H1 (cell line): ENCODE results near the gene NLRP10. TPM values are rescaled to one million over a fixed set of nuclear protein-coding genes. Genes with fewer than 3 reads are reported as not detected.

Experiments used
- ASH2L ChIP-seq: fragments of 200-600, 300-600 bp; sonication (generic); IDR thresholded peaks from one replicate; pipeline ENCODE4 v1.7.1; 2017; ENCODE audit warnings: low read length
- BCL11A ChIP-seq, 2 experiments: IDR thresholded peaks; one replicate each; pipeline ENCODE4 v1.6.1; 2011; ENCODE audit warnings: low read depth in 2 of 2, low read length in 2 of 2, mild to moderate bottlenecking in 2 of 2
- BRCA1 ChIP-seq: IDR thresholded peaks from 2 replicates; pipeline ENCODE4 v1.6.1; 2012; ENCODE audit warnings: low read depth, low read length, improper control_type of control experiment
- CHD7 ChIP-seq: fragments of 300-600 bp; sonication (generic); IDR thresholded peaks from 2 replicates; pipeline ENCODE4 v1.7.1; 2012; ENCODE audit warnings: low read length, moderate library complexity, mild to moderate bottlenecking, inconsistent platforms; ENCODE audit not compliant: insufficient replicate concordance
- CTBP2 ChIP-seq: IDR thresholded peaks from 2 replicates; pipeline ENCODE4 v1.7.0; 2011; ENCODE audit warnings: borderline replicate concordance, mild to moderate bottlenecking, moderate library complexity, mixed read lengths, low read length; ENCODE audit not compliant: insufficient read depth, insufficient read length
- EP300 ChIP-seq, 2 experiments: IDR thresholded peaks; 1 replicate in 1 of 2; 2 replicates in 1 of 2; pipeline ENCODE4 v1.6.1; 2011 to 2012; ENCODE audit warnings: low read depth in 2 of 2, low read length in 2 of 2, mild to moderate bottlenecking in 2 of 2, borderline replicate concordance in 1 of 2, inconsistent platforms in 1 of 2, moderate library complexity in 1 of 2
- KDM1A ChIP-seq: fragments of 200-600, 300-600 bp; sonication (generic); IDR thresholded peaks from 2 replicates; pipeline ENCODE4 v1.7.1; 2016; ENCODE audit warnings: mild to moderate bottlenecking, low read length, borderline replicate concordance
- SIRT6 ChIP-seq: IDR thresholded peaks from one replicate; pipeline ENCODE4 v1.7.1; 2012; ENCODE audit warnings: low read length, inconsistent platforms
- SIX5 ChIP-seq: IDR thresholded peaks from 2 replicates; pipeline ENCODE4 v1.6.1; 2011; ENCODE audit warnings: mild to moderate bottlenecking, low read depth, low read length
- SP4 ChIP-seq: IDR thresholded peaks from 2 replicates; pipeline ENCODE4 v1.6.1; 2012; ENCODE audit warnings: low read length, inconsistent platforms
- SUZ12 ChIP-seq: fragments of 200-600 bp; sonication (generic); IDR thresholded peaks from 2 replicates; pipeline ENCODE4 v1.6.1; 2012; ENCODE audit warnings: mild to moderate bottlenecking, inconsistent platforms, low read length, moderate library complexity, mixed read lengths
- polyA plus RNA-seq, 7 experiments: library from polyadenylated mRNA; depleted of rRNA in 3 of 7; stranded (reverse) in 5 of 7; unstranded in 2 of 7; fragments of >200 nt in 5 of 7; fragments of 200-250 nt in 2 of 7; gene quantifications; 1 replicate in 5 of 7; 2 replicates in 1 of 7; 4 replicates in 1 of 7; pipeline versions ENCODE4 v1.2.1 to v1.2.3, GENCODE V29; 2011 to 2013; ENCODE audit warnings: missing spikeins in 2 of 7, mixed read lengths in 2 of 7
- total RNA-seq: library from RNA; stranded (reverse); fragmentation: NEBNext Ultra II Directional; extraction: Animal tissue kit (Norgen Biotek cat#: 25700); gene quantifications from 2 replicates; pipeline ENCODE4 v1.2.1, GENCODE V29; 2021
- TF ChIP-seq, protein P1 (sequence below): IDR thresholded peaks from 2 replicates; pipeline ENCODE4 v1.6.1; 2012; ENCODE audit warnings: inconsistent platforms

Gene NLRP10
- total and polyA plus RNA-seq, 2 of the 8 experiments (the other 6 are each of a cell fraction or from before 2014, with no cell fraction given) = 0.71 TPM; not detected in 1

GRCh38 chr11:8011371-8011770 lies 46.1 kb upstream of the NLRP10 start (continued):
- TF ChIP-seq CHD7 = no peak
- TF ChIP-seq BRCA1 = no peak
- no peak for TF ChIP-seq SUZ12
- TF ChIP-seq EP300 (IDR thresholded peaks at IDR 0.05; ENCODE audit: borderline replicate concordance in 1 of 2, low read depth in 2 of 2, low read length in 2 of 2) = no peak
- no peak for TF ChIP-seq SP4
- TF ChIP-seq CTBP2 = no peak
- TF ChIP-seq SIRT6 = no peak
- TF ChIP-seq KDM1A = no peak
- TF ChIP-seq BCL11A (IDR thresholded peaks at IDR 0.05; ENCODE audit: low read depth in 2 of 2, low read length in 2 of 2) = no peak
- TF ChIP-seq ASH2L = no peak
- TF ChIP-seq, protein P1, sequence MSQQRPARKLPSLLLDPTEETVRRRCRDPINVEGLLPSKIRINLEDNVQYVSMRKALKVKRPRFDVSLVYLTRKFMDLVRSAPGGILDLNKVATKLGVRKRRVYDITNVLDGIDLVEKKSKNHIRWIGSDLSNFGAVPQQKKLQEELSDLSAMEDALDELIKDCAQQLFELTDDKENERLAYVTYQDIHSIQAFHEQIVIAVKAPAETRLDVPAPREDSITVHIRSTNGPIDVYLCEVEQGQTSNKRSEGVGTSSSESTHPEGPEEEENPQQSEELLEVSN = no peak
- TF ChIP-seq SIX5 = no peak
